ENCODE measurements around the gene SEC14L1.
"Not testable (repeated sequence)": the region's sequence is repeated elsewhere in the genome, so short reads cannot be mapped to it uniquely, and the experiment has no call there.

- TF ChIP-seq POLR2A, POLR2AphosphoS5, SPI1, TAF1, POU2F2 (IDR thresholded peaks at IDR 0.05; ENCODE audit: low read depth, low read length): not testable (repeated sequence)
Observed at GRCh38 chr17:77137886-77138285, 2.9 kb upstream of the SEC14L1 start.
